ENCODE results near the gene MSI2.

GRCh38 chr17:57366177-57366557 is 109.8 kb downstream of the MSI2 start:
- no peak for TF ChIP-seq TSHZ2 (CRISPR knock-in tag; IDR thresholded peaks at IDR 0.05)
- TF ChIP-seq PPARA (CRISPR knock-in tag; IDR thresholded peaks at IDR 0.05; ENCODE audit: borderline replicate concordance), result no peak
- no peak for TF ChIP-seq ZNF8 (CRISPR knock-in tag; IDR thresholded peaks at IDR 0.05)
- no peak for TF ChIP-seq RARB (CRISPR knock-in tag; IDR thresholded peaks at IDR 0.05)
- no peak for TF ChIP-seq ZNF70 (CRISPR knock-in tag; IDR thresholded peaks at IDR 0.05)
- no peak for TF ChIP-seq ZFP30 (CRISPR knock-in tag; IDR thresholded peaks at IDR 0.05)
- no peak for TF ChIP-seq OSR1 (CRISPR knock-in tag; IDR thresholded peaks at IDR 0.05)
- no peak for TF ChIP-seq PATZ1 (CRISPR knock-in tag; IDR thresholded peaks at IDR 0.05; ENCODE audit: borderline replicate concordance)
- no peak for TF ChIP-seq ESRRG (CRISPR knock-in tag; IDR thresholded peaks at IDR 0.05)
- no peak for TF ChIP-seq GLIS3 (CRISPR knock-in tag; IDR thresholded peaks at IDR 0.05)
- no peak for TF ChIP-seq CSRNP3 (CRISPR knock-in tag; IDR thresholded peaks at IDR 0.05)
- TF ChIP-seq CREB5 (CRISPR knock-in tag; IDR thresholded peaks at IDR 0.05; ENCODE audit: low read depth), result no peak
- TF ChIP-seq TOX (CRISPR knock-in tag; IDR thresholded peaks at IDR 0.05; ENCODE audit: borderline replicate concordance), result no peak
